Heart left ventricle (tissue), 16 donors: ENCODE data around the gene KRTAP10-10. TPM values are rescaled to one million over a fixed set of nuclear protein-coding genes. Genes with fewer than 3 reads are reported as not detected.

Source experiments
- ATAC-seq, 4 donors: fragments of 200-7000 bp; cut with Tn5 transposase; one replicate each; pipeline ENCODE4 v1.9.1; 2020 to 2022; ENCODE audit warnings: moderate library complexity in 4 of 4, mild to moderate bottlenecking in 3 of 4, moderate number of reproducible peaks in 1 of 4
- DNase-seq, 5 donors: peaks; one replicate each; pipeline ENCODE4 v3.0.0-alpha.2; 2020
- H3K27ac ChIP-seq, 12 donors: fragments of 200-600 bp; sonication (generic) in 4 of 12; one replicate each; pipeline versions ENCODE4 v1.5.0 to v1.8.0; 2016 to 2022; ENCODE audit warnings: mild to moderate bottlenecking in 2 of 12
- H3K27me3 ChIP-seq, 9 donors: fragments of 200-600 bp; sonication (generic) in 2 of 9; one replicate each; pipeline versions ENCODE4 v1.5.1 to v1.8.0; 2016 to 2022; ENCODE audit warnings: mild to moderate bottlenecking in 3 of 9
- H3K36me3 ChIP-seq, 9 donors: fragments of 200-600 bp; sonication (generic) in 2 of 9; one replicate each; pipeline versions ENCODE4 v1.5.0 to v1.8.0; 2018 to 2022; ENCODE audit warnings: mild to moderate bottlenecking in 2 of 9
- H3K4me1 ChIP-seq, 12 donors: fragments of 200-600 bp; sonication (generic) in 4 of 12; one replicate each; pipeline versions ENCODE4 v1.5.0 to v1.8.0; 2016 to 2022; ENCODE audit warnings: mild to moderate bottlenecking in 3 of 12
- H3K4me3 ChIP-seq, 12 donors: fragments of 200-600 bp; sonication (generic) in 4 of 12; one replicate each; pipeline versions ENCODE4 v1.5.0 to v1.8.0; 2017 to 2022; ENCODE audit warnings: mild to moderate bottlenecking in 9 of 12, moderate library complexity in 4 of 12
- H3K9me3 ChIP-seq, 12 donors: fragments of 200-600 bp; sonication (generic) in 4 of 12; one replicate each; pipeline versions ENCODE4 v1.5.0 to v1.8.0; 2016 to 2022; ENCODE audit warnings: mild to moderate bottlenecking in 1 of 12
- CTCF ChIP-seq, 12 donors: fragments of 200-600 bp; sonication (generic) in 4 of 12; IDR thresholded peaks; one replicate each; pipeline versions ENCODE4 v1.5.0 to v1.8.0; 2018 to 2022; ENCODE audit warnings: antibody characterized with exemption in 12 of 12, mild to moderate bottlenecking in 5 of 12
- POLR2A ChIP-seq, 2 donors: fragments of 450-650 bp; IDR thresholded peaks; one replicate each; pipeline ENCODE4 v1.6.1; 2017; ENCODE audit warnings: antibody characterized with exemption in 2 of 2, mild to moderate bottlenecking in 2 of 2, moderate library complexity in 2 of 2
- WGBS, 4 donors: extraction: QIAGEN DNeasy Blood & Tissue Kit in 2 of 4; methylation state at CpG; one replicate each; pipeline versions ENCODE4 v1.1.5 to v1.1.7; 2013 to 2018; 5-methylcytosine and 5-hydroxymethylcytosine counted together
- intact Hi-C, 10 donors: fragments of 100-400 bp; cut with DNase I; formaldehyde crosslinking; loops; one replicate each; pipeline versions ENCODE4 v1.11.1 to v1.14.2; 2022
- polyA plus RNA-seq, 2 donors: library from polyadenylated mRNA; stranded (reverse); fragments of 200-250 nt; gene quantifications; one replicate each; pipeline ENCODE4 v1.2.3, GENCODE V29; 2013
- total RNA-seq, 9 donors: library from RNA; depleted of rRNA in 2 of 9; stranded (reverse); fragments of >200 nt in 2 of 9; fragmentation: NEBNext Ultra II Directional in 3 of 9; extraction: Animal tissue kit (Norgen Biotek cat#: 25700) in 3 of 9; gene quantifications; one replicate each; pipeline versions ENCODE4 v1.1.0 to v1.2.4, GENCODE V29; 2016 to 2023
- donor health status: ischemic (EF 13 %, LVEDD 7.1; RV severe dilation, severe dysfunction).
- donor health status: healthy with polysubstance abuse.
- donor health status: DM: no; HTN: yes; CAD: no.
- donor health status: DM: no; HTN: no; CAD: no.
- donor health status: ischemic (EF 25% LVEDD 6.9; RV normal size, moderate dysfunction).
- donor health status: ischemic (EF 25% LVEDD 5.7; RV mildly dilated, moderate dysfunction).
- donor health status: healthy.
- donor health status: DM: yes; HTN: yes; CAD: no.
- donor health status: ischemic (EF 35%, LVEDD 5.7; RV mildly dilated, moderate dysfunction).
- donor health status: nonischemic (EF 11% LVEDD 7.7; RV severe dilation, severe dysfunction).
- donor health status: DM: yes; HTN: yes; CAD: no.
- donor health status: PGD.
- donor health status: ischemic (EF 29% LVEDD 5.4; RV normal size, mild dysfunction).
- donor health status: nonischemic (EF 23%, LVEDD 6.1; RV moderate dilation, normal function).

Gene KRTAP10-10
- total and polyA plus RNA-seq, 11 donors = not detected

- peaks cover 0 to 29% (median 0%) of the 10 kb centered on the region in 12 donors for H3K4me1 ChIP-seq
- ATAC-seq (peak in 3 of 4 donors; percentile 44 to 74 (median 65)), DNase-seq (no peak)
- H3K27me3 ChIP-seq = peaks cover 0 to 26% (median 0%) of the 10 kb centered on the region in 9 donors
- no peaks in the 10 kb centered on the region for H3K36me3 ChIP-seq
- peaks cover 0 to 45% (median 26%) of the 10 kb centered on the region in 12 donors for H3K9me3 ChIP-seq
- intact Hi-C loops = loop anchor here in 1 of 10 donors (10.0 kb wide), 1 partner anchor 86 kb away; the partner anchor contains the start of gene TSPEAR
- 49 to 58% (median 53%) methylated on average over 13 to 18 of the region's 18 CpGs for WGBS, 4 donors
- H3K4me3 ChIP-seq = no peak overlapping the region
- no peak overlapping the region for H3K27ac ChIP-seq
- no peak for TF ChIP-seq POLR2A (IDR thresholded peaks at IDR 0.05)
- TF ChIP-seq CTCF (IDR thresholded peaks at IDR 0.05) = no peak
Measured at GRCh38 chr21:44628707-44629391, 8.3 kb upstream of the KRTAP10-10 start.

DNA sequence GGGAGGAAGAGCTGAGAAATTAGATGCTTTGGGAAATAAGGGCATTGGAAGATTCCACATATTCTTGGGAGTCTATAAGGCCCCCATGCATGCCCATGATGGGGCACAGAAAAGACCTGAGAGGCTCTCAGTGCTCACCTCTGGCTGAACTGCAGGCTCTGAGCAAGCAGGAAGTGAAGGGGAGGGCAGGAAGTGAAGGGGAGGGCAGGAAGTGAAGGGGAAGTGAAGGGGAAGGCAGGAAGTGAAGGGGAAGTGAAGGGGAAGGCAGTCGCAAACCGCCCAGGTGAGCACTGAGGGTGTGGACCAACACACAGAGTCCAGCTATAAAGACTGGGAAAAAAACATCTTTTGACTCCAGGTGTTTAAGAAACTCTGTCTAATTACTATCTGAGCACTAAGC, 6.7 kb upstream of the KRTAP10-10 start:
- Histone ChIP-seq H3K9me3 (peaks cover 0 to 36% (median 21%) of the 10 kb centered on the region in 12 donors), H3K4me3 (no peak overlapping the region), H3K4me1 (peaks cover 0 to 28% (median 0%) of the 10 kb centered on the region in 12 donors), H3K27ac (no peak overlapping the region), H3K27me3 (peaks cover 0 to 26% (median 0%) of the 10 kb centered on the region in 9 donors), H3K36me3 (no peaks in the 10 kb centered on the region)
- ATAC-seq = no peak
- TF ChIP-seq POLR2A (IDR thresholded peaks at IDR 0.05) = no peak
- TF ChIP-seq CTCF (IDR thresholded peaks at IDR 0.05) = no peak
- intact Hi-C loops = no loop called here
- DNase-seq = no peak
- 59 to 78% (median 70%) methylated on average over 2 of the region's 2 CpGs for WGBS, 4 donors

DNA sequence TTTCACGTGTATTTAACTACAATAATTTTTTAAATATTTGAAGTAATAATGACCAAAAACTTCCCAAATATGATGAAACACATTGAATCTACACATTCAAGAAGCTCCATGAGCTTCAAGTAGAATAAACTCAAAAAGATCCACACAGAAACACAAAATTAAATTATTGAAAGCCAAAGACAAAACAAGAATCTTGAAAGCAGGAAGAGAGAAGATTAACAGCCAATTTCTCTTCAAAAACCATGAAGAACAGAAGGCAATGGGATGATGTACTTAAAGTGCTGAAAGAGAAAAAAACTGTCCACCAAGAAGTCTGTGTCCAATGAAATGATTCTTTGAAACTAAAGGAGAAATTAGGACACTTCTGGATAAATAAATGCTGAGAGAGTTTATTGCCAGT, 5.1 kb upstream of the KRTAP10-10 start:
- intact Hi-C loops = no loop called here

More for the DNA sequence above, 5.1 kb upstream of the KRTAP10-10 start:
- Histone ChIP-seq H3K4me3 (no peak overlapping the region), H3K4me1 (peaks cover 0 to 14% (median 0%) of the 10 kb centered on the region in 12 donors), H3K27me3 (peaks cover 0 to 27% (median 0%) of the 10 kb centered on the region in 9 donors), H3K9me3 (peaks cover 0 to 36% (median 21%) of the 10 kb centered on the region in 12 donors), H3K36me3 (no peaks in the 10 kb centered on the region), H3K27ac (no peak overlapping the region)
- no peak for TF ChIP-seq CTCF (IDR thresholded peaks at IDR 0.05)
- no peak for TF ChIP-seq POLR2A (IDR thresholded peaks at IDR 0.05)
- ATAC-seq (no peak), DNase-seq (no peak)
- 89 to 95% (median 93%) methylated on average over 1 of the region's 1 CpG for WGBS, 4 donors
